Activated naive CD4-positive, alpha-beta T cell treated with anti-CD3 and anti-CD28 coated beads for 36 hours (primary cell): ENCODE data around the gene FAS. TPM values are rescaled to one million over a fixed set of nuclear protein-coding genes. Genes with fewer than 3 reads are reported as not detected.

Source experiments
- CTCF ChIA-PET: fragments of 350-600 bp; sonication (Branson Sonifier 250); formaldehyde crosslinking; loops from one replicate; lab custom pipeline; 2021; ENCODE audit warnings: antibody characterized with exemption; lab: Charles Lee
- DNase-seq: peaks from one replicate; pipeline ENCODE4 v3.0.0-alpha.2; 2020
- H3K27ac Mint-ChIP-seq: one replicate; pipeline ENCODE4 v1.8.0; 2021; ENCODE audit warnings: mild to moderate bottlenecking, mixed read lengths
- H3K27me3 Mint-ChIP-seq: one replicate; pipeline ENCODE4 v1.8.0; 2021; ENCODE audit warnings: low read depth, mixed read lengths
- H3K36me3 Mint-ChIP-seq: one replicate; pipeline ENCODE4 v1.8.0; 2021; ENCODE audit warnings: low read depth, mixed read lengths
- H3K4me1 Mint-ChIP-seq: one replicate; pipeline ENCODE4 v1.8.0; 2021; ENCODE audit warnings: low read depth, mixed read lengths
- H3K4me3 Mint-ChIP-seq: one replicate; pipeline ENCODE4 v1.8.0; 2021; ENCODE audit warnings: mild to moderate bottlenecking, moderate library complexity, mixed read lengths
- H3K9me3 Mint-ChIP-seq: one replicate; pipeline ENCODE4 v1.8.0; 2021; ENCODE audit warnings: mixed read lengths
- intact Hi-C: fragments of 100-400 bp; cut with micrococcal nuclease; formaldehyde crosslinking; loops from one replicate; pipeline ENCODE4 v1.15.1; 2023
- microRNA-seq: library from miRNA; unstranded; fragments of <30 nt; microRNA quantifications from one replicate; pipeline ENCODE4 v1.2.0, GENCODE V29; 2022; ENCODE audit warnings: borderline microRNAs expressed, borderline replicate concordance
- total RNA-seq, 2 experiments: library from RNA; stranded (reverse); gene quantifications; one replicate each; pipeline ENCODE4 v1.2.3, GENCODE V29; 2021

Gene FAS
- total RNA-seq, 2 experiments from 2014 or later, result 69.3 to 72.9 TPM

DNA sequence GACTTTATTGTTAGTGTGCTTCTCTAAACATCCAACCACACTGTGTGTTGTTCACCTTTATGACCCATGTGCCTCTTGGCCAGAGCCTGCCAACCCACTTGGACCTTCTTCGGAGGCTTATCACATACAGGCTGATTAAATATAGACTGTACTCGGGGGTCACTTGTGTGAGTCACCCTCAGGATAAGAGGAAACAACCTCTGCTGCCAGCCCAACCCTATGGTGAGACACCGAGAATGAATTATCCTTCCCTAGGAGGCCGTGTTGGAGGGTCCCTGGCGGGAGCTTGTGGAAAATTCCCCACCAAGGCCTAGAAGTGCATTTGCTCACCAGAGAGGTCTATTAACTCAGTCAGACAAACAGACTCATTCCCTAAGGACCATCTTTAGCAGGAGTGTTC is 63.0 kb downstream of the FAS start:
- DNase-seq, result no peak
- H3K9me3 Mint-ChIP-seq, result no peaks in the 10 kb centered on the region
- H3K27ac Mint-ChIP-seq, result no peak overlapping the region
- no peaks in the 10 kb centered on the region for H3K36me3 Mint-ChIP-seq
- CTCF ChIA-PET, result no interaction called here
- no peaks in the 10 kb centered on the region for H3K27me3 Mint-ChIP-seq
- no peaks in the 10 kb centered on the region for H3K4me1 Mint-ChIP-seq
- no peak overlapping the region for H3K4me3 Mint-ChIP-seq
- intact Hi-C loops, result no loop called here

DNA sequence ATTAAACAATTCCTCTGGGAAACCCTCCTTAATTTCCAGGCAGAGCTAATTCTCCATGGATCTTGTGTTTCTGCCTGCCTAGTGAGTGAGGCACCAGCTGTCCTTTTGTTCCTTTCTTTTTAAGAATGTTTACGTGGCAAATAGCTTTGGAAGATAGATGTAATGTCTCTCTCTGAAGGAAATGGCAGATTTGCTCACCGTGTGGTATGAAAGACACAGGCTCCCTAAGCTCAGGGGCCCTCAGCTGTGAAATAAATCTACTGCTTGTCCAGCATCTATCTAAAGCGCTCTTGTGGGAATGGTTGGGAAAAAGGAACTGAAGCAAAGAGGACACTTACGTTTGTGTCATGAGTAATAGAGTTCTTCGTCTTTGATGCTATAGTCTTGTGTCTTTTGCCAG is 64.6 kb downstream of the FAS start:
- Mint-ChIP-seq H3K36me3 (no peaks in the 10 kb centered on the region), H3K4me3 (no peak overlapping the region), H3K27ac (no peak overlapping the region), H3K9me3 (no peaks in the 10 kb centered on the region), H3K27me3 (no peaks in the 10 kb centered on the region), H3K4me1 (no peaks in the 10 kb centered on the region)
- no peak for DNase-seq
- CTCF ChIA-PET, result interaction anchor here (0.5 to 1.3 kb wide), 3 partner anchors 16 to 162 kb away, joined by 3 to 4 read pairs (median 4); no protein-coding TSS in a partner anchor
- intact Hi-C loops, result no loop called here

DNA sequence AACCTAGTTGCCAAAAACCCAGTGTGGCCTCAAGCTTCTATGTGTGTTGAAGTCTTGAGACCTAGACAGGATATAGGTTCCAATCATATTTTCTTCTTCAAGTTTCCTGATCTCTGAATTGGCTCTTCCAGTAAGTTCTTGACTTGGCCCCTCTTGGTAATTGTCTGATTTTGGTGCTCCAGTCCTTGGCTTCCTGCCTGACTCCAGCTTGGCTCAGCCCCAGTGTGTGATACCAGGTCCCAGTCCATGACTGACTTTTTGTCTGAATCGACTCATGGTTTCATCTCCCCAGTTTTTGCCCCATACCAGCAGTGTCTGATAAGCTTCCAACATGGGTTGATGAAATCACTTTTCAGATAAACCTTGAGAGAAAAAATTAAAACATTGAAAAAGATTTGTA is 72.3 kb downstream of the FAS start:
- CTCF ChIA-PET, result interaction anchor here (0.8 to 2.0 kb wide), 2 partner anchors 33 to 147 kb away, joined by 3 to 10 read pairs; no protein-coding TSS in a partner anchor
- no peaks in the 10 kb centered on the region for H3K4me1 Mint-ChIP-seq

DNA sequence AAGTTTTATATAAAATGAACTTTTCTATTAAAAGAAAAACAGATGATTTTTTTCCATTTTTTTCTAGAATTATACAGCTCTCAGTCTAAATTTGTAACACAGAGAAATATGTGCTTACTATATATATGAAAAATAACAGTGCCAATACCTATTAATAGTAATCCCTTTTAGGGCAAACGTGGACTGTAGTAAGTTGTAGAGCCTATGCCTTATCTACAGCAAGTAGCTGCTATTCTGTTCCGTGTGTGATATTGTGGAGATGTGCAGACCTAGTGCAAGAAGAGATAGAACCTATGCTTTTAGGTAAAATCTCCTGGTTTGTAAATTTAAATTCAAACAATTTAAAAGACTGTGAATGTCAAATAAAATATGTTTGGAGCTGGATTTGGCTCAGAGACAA is 72.9 kb downstream of the FAS start:
- H3K4me3 Mint-ChIP-seq, result no peak overlapping the region
- intact Hi-C loops, result no loop called here
- no peak overlapping the region for H3K27ac Mint-ChIP-seq
- no peaks in the 10 kb centered on the region for H3K9me3 Mint-ChIP-seq
- H3K4me1 Mint-ChIP-seq, result no peaks in the 10 kb centered on the region
- peaks cover 17% of the 10 kb centered on the region for H3K27me3 Mint-ChIP-seq
- DNase-seq, result no peak
- H3K36me3 Mint-ChIP-seq, result no peaks in the 10 kb centered on the region
- CTCF ChIA-PET, result interaction anchor here (0.6 to 2.0 kb wide), 3 partner anchors 34 to 154 kb away, joined by 3 to 10 read pairs (median 3); no protein-coding TSS in a partner anchor

More for the DNA sequence above, 72.3 kb downstream of the FAS start:
- Mint-ChIP-seq H3K36me3 (no peaks in the 10 kb centered on the region), H3K4me3 (no peak overlapping the region), H3K27ac (no peak overlapping the region), H3K9me3 (no peaks in the 10 kb centered on the region), H3K27me3 (peaks cover 13% of the 10 kb centered on the region)
- peak; percentile 13 for DNase-seq
- intact Hi-C loops, result no loop called here

DNA sequence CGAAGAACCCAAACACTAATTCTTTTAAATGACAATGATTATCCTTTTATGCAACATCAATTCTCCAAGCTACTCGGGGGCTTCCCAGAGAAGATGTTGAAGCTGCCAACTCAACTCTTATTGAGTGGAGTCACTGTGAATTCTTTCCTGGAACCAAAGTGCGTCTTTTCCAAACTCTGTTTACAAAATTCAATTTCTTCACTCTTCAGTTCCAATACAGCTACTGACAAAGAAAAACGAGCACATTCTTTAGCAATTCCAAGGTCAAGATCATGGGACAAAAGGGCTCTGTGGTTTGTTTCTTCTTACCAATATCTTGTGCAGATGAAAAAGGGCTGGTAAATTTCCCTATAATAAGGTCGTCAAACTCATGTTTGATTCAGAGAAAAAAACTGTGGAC is 74.2 kb downstream of the FAS start:
- H3K4me3 Mint-ChIP-seq, result no peak overlapping the region
- H3K27me3 Mint-ChIP-seq, result peaks cover 20% of the 10 kb centered on the region
- H3K4me1 Mint-ChIP-seq, result no peaks in the 10 kb centered on the region
- H3K27ac Mint-ChIP-seq, result no peak overlapping the region
- no peaks in the 10 kb centered on the region for H3K9me3 Mint-ChIP-seq
- no peak for DNase-seq
- CTCF ChIA-PET, result interaction anchor here (0.5 to 0.8 kb wide), 2 partner anchors 150 to 1239 kb away, joined by 3 read pairs; no protein-coding TSS in a partner anchor
- intact Hi-C loops, result no loop called here
- H3K36me3 Mint-ChIP-seq, result no peaks in the 10 kb centered on the region

Small RNAs within 50 kb of the gene (microRNA-seq; reads per million reads assigned to microRNA genes)
- gene MIR4679-1, result not detected
- not detected for gene MIR4679-2

Other genes starting within 250 kb of the FAS start
- gene LIPN, start 230.8 kb upstream of the FAS start, total RNA-seq, result not detected
- gene LIPM, start 188.1 kb upstream of the FAS start, total RNA-seq, result not detected
- under 1 TPM in 1 of 2 experiments, not detected in 1; 0.12 TPM for gene ANKRD22, start 139.0 kb upstream of the FAS start, total RNA-seq
- 10 to 100 TPM; 23.2 to 23.6 TPM for gene STAMBPL1, start 110.6 kb upstream of the FAS start, total RNA-seq
- 1 to 10 TPM; 3.6 to 4.0 TPM for gene ACTA2, start 38.0 kb upstream of the FAS start, total RNA-seq
- under 1 TPM; 0.12 to 0.22 TPM for gene CH25H, start 216.5 kb downstream of the FAS start, total RNA-seq